ENCODE results near the gene ZNF750.

ZNF750 gene

DNA sequence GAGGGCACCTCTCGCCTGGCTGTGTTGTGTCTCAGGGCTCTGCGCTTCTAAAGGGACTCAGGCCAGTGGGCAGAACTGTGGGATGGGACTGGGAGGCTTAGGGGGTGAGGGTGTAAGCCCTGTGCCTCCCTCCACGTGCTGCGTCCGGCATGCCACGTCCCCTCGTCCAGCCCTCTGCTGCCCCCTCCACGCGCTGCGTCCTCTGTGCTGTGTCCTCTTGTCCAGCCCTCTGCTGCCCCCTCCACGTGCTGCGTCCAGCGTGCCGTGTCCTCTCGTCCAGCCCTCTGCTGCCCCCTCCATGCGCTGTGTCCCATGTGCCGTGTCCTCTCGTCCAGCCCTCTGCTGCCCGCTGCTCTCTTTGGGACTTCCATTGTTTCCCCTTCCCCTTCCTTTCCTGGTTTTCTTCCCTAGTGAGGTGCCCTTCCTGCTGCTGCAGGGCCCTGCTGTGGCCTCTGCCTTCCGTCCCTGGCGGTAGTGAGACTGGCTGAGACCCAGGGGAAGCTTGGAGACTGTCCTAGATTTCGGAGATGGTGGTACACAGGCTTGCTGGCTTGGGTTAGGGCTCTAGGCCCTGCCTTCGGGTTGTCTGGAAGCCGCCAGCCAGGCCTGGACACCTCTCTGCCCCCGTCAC lies 6.4 kb upstream of the ZNF750 start:
- H3K9ac ChIP-seq (ENCODE audit: low read length), result no peak overlapping the region
- no peak for DNase-seq
- H3K4me2 ChIP-seq (ENCODE audit: low read depth, low read length), result no peak overlapping the region
- H3K27me3 ChIP-seq (replicated peaks; ENCODE audit: insufficient read depth, low read length), result no peaks in the 10 kb centered on the region
- no peaks in the 10 kb centered on the region for H3K9me2 ChIP-seq (replicated peaks; ENCODE audit: insufficient read depth, low read length)
- H3K79me2 ChIP-seq (ENCODE audit: low read length), result no peaks in the 10 kb centered on the region
- no peak overlapping the region for H2AFZ ChIP-seq (ENCODE audit: low read length)
- H3K27ac ChIP-seq (ENCODE audit: low read length), result no peak overlapping the region
- no peak for TF ChIP-seq EZH2phosphoT487 (IDR thresholded peaks at IDR 0.05; ENCODE audit: low read length)
- TF ChIP-seq, protein P1, sequence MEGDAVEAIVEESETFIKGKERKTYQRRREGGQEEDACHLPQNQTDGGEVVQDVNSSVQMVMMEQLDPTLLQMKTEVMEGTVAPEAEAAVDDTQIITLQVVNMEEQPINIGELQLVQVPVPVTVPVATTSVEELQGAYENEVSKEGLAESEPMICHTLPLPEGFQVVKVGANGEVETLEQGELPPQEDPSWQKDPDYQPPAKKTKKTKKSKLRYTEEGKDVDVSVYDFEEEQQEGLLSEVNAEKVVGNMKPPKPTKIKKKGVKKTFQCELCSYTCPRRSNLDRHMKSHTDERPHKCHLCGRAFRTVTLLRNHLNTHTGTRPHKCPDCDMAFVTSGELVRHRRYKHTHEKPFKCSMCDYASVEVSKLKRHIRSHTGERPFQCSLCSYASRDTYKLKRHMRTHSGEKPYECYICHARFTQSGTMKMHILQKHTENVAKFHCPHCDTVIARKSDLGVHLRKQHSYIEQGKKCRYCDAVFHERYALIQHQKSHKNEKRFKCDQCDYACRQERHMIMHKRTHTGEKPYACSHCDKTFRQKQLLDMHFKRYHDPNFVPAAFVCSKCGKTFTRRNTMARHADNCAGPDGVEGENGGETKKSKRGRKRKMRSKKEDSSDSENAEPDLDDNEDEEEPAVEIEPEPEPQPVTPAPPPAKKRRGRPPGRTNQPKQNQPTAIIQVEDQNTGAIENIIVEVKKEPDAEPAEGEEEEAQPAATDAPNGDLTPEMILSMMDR (IDR thresholded peaks at IDR 0.05; ENCODE audit: low read length), result no peak
- no peak for TF ChIP-seq EZH2 (optimal IDR thresholded peaks at IDR 0.05; ENCODE audit: low read depth, low read length)
- H3K9me3 ChIP-seq (replicated peaks; ENCODE audit: insufficient read depth, low read length), result no peaks in the 10 kb centered on the region
- H3F3A ChIP-seq (ENCODE audit: insufficient read depth, low read length), result no peaks in the 10 kb centered on the region
- H3K4me1 ChIP-seq (ENCODE audit: low read length), result no peaks in the 10 kb centered on the region
- H3K36me3 ChIP-seq (replicated peaks; ENCODE audit: insufficient read depth, low read length), result no peaks in the 10 kb centered on the region
- no peaks in the 10 kb centered on the region for H4K20me1 ChIP-seq (ENCODE audit: insufficient read depth, low read length)
- no peak overlapping the region for H3K4me3 ChIP-seq (ENCODE audit: low read length)

DNA sequence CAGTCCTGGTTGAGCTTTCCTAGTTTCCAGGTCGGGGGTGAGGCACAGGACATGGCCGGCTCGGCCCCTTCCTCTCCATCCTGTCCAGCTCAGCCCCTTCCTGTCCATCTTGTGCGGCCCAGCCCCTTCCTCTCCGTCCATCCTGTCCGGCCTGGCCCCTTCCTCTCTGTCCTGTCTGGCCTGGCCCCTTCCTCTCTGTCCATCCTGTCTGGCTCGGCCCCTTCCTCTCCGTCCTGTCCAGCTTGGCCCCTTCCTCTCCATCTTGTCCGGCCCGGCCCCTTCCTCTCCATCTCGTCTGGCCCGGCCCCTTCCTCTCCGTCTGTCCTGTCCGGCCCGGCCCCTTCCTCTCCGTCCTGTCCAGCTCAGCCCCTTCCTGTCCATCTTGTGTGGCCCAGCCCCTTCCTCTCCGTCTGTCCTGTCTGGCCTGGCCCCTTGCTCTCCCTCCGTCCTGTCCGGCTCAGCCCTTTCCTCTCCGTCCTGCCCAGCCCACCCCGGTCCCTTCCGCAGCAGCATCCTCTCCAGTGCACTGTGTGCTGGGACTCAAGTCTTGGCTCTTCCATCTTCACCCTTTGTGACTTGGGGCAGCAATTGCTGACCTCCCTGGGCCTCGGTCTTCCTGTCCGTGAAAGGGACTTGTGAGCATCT lies 5.5 kb upstream of the ZNF750 start:
- H3K27ac ChIP-seq (ENCODE audit: low read length), result no peak overlapping the region
- H3K27me3 ChIP-seq (replicated peaks; ENCODE audit: insufficient read depth, low read length), result no peaks in the 10 kb centered on the region
- H3K9me2 ChIP-seq (replicated peaks; ENCODE audit: insufficient read depth, low read length), result no peaks in the 10 kb centered on the region
- H2AFZ ChIP-seq (ENCODE audit: low read length), result no peak overlapping the region
- no peaks in the 10 kb centered on the region for H3K9me3 ChIP-seq (replicated peaks; ENCODE audit: insufficient read depth, low read length)
- H3K36me3 ChIP-seq (replicated peaks; ENCODE audit: insufficient read depth, low read length), result no peaks in the 10 kb centered on the region
- no peaks in the 10 kb centered on the region for H4K20me1 ChIP-seq (ENCODE audit: insufficient read depth, low read length)
- TF ChIP-seq EZH2 (optimal IDR thresholded peaks at IDR 0.05; ENCODE audit: low read depth, low read length), result no peak
- TF ChIP-seq EZH2phosphoT487 (IDR thresholded peaks at IDR 0.05; ENCODE audit: low read length), result no peak
- TF ChIP-seq, protein P1 (IDR thresholded peaks at IDR 0.05; ENCODE audit: low read length), result no peak
- H3F3A ChIP-seq (ENCODE audit: insufficient read depth, low read length), result no peaks in the 10 kb centered on the region
- H3K4me2 ChIP-seq (ENCODE audit: low read depth, low read length), result no peak overlapping the region
- H3K4me1 ChIP-seq (ENCODE audit: low read length), result no peaks in the 10 kb centered on the region
- H3K79me2 ChIP-seq (ENCODE audit: low read length), result no peaks in the 10 kb centered on the region
- no peak overlapping the region for H3K9ac ChIP-seq (ENCODE audit: low read length)
- H3K4me3 ChIP-seq (ENCODE audit: low read length), result no peak overlapping the region
- DNase-seq, result no peak

DNA sequence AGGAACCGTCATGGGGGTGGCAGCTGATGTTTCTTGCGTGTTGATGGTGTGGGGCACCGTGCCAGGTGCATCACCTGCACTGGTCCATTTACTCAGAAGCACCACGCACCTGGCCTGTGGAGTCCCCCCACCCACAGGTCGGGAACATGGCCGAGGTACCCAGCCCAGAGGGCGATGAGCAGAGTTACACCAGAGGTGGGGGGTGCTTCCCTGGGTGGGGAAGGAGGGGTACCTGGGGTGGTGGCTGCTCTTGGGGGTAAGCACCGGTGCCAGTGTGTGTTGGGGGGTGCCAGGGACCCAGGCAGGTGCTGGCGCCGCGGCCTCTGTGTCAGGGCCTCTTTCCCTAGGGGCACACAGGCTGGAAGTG lies 5.0 kb upstream of the ZNF750 start:
- no peaks in the 10 kb centered on the region for H3K9me3 ChIP-seq (replicated peaks; ENCODE audit: insufficient read depth, low read length)
- no peaks in the 10 kb centered on the region for H4K20me1 ChIP-seq (ENCODE audit: insufficient read depth, low read length)
- H3K4me2 ChIP-seq (ENCODE audit: low read depth, low read length), result no peak overlapping the region
- H2AFZ ChIP-seq (ENCODE audit: low read length), result no peak overlapping the region
- H3K9ac ChIP-seq (ENCODE audit: low read length), result no peak overlapping the region
- no peaks in the 10 kb centered on the region for H3K4me1 ChIP-seq (ENCODE audit: low read length)
- no peaks in the 10 kb centered on the region for H3K9me2 ChIP-seq (replicated peaks; ENCODE audit: insufficient read depth, low read length)
- H3K27me3 ChIP-seq (replicated peaks; ENCODE audit: insufficient read depth, low read length), result no peaks in the 10 kb centered on the region
- TF ChIP-seq EZH2phosphoT487 (IDR thresholded peaks at IDR 0.05; ENCODE audit: low read length) (no peak), EZH2 (optimal IDR thresholded peaks at IDR 0.05; ENCODE audit: low read depth, low read length) (no peak)
- TF ChIP-seq, protein P1 (IDR thresholded peaks at IDR 0.05; ENCODE audit: low read length), result no peak
- no peaks in the 10 kb centered on the region for H3K79me2 ChIP-seq (ENCODE audit: low read length)
- DNase-seq, result no peak
- no peaks in the 10 kb centered on the region for H3F3A ChIP-seq (ENCODE audit: insufficient read depth, low read length)
- no peak overlapping the region for H3K4me3 ChIP-seq (ENCODE audit: low read length)
- no peak overlapping the region for H3K27ac ChIP-seq (ENCODE audit: low read length)
- no peaks in the 10 kb centered on the region for H3K36me3 ChIP-seq (replicated peaks; ENCODE audit: insufficient read depth, low read length)

All from MM.1S (cell line).